Bronchus fibroblast of lung (primary cell): ENCODE data around the gene MRRF. TPM values are rescaled to one million over a fixed set of nuclear protein-coding genes. Genes with fewer than 3 reads are reported as not detected.

Experiments
- total RNA-seq: library from RNA; depleted of rRNA; stranded (reverse); fragments of >200 nt; gene quantifications from 2 replicates; pipeline ENCODE4 v1.2.3, GENCODE V29; 2015

Gene MRRF
- 36.0 and 36.3 TPM in 2 replicates for total RNA-seq

GRCh38 chr9:122264360-122265148 lies at the start of gene MRRF, which contains the start of gene RBM18:
Gene MRRF, plus strand, starts transcription at chr9:122264882. Its CDS starts 6,010 bp downstream, at chr9:122270892.
Gene RBM18, minus strand, starts transcription at chr9:122264840. Its CDS starts 3,348 bp downstream, at chr9:122261492.

GRCh38 chr9:122228568-122229484 lies 35.9 kb upstream of the MRRF start, which contains the start of gene LHX6:
Gene LHX6, minus strand, starts transcription at chr9:122228957. Its CDS starts 217 bp downstream, at chr9:122228740.

GRCh38 chr9:122370869-122371755 lies 106.4 kb downstream of the MRRF start, which contains the start of gene PTGS1:
Gene PTGS1, plus strand, starts transcription at chr9:122371024. Its CDS starts 61 bp downstream, at chr9:122371085.

Other genes with a start within 250 kb of the MRRF start
- 3.7 TPM in 2 replicates for gene TTLL11, start 171.6 kb upstream of the MRRF start, total RNA-seq
- 52.3 and 60.0 TPM in 2 replicates for gene NDUFA8, start 105.1 kb upstream of the MRRF start, total RNA-seq
- not detected in 2 replicates for gene MORN5, start 105.0 kb upstream of the MRRF start, total RNA-seq
- gene LHX6, start 35.9 kb upstream of the MRRF start, total RNA-seq: not detected in 2 replicates
- gene RBM18, start within 50 bp of the MRRF start, total RNA-seq: 6.2 and 6.4 TPM in 2 replicates
- 51.6 and 55.0 TPM in 2 replicates for gene PTGS1, start 106.1 kb downstream of the MRRF start, total RNA-seq
- gene OR1J1, start 213.0 kb downstream of the MRRF start, total RNA-seq: not detected in 2 replicates
- gene OR1J2, start 245.9 kb downstream of the MRRF start, total RNA-seq: not detected in 2 replicates